Endothelial cell of umbilical vein (primary cell): ENCODE measurements around the gene CD276. TPM values are rescaled to one million over a fixed set of nuclear protein-coding genes. Genes with fewer than 3 reads are reported as not detected.

ENCODE experiments used
- BruUV-seq: library from RNA; stranded (reverse); fragments of 400-500 nt; replicated peaks from 2 replicates; lab custom pipeline; 2021; lab: Mats Ljungman, UMichigan
- CTCF ChIA-PET: fragments of 300-600, 350-600 bp; sonication (Branson Sonifier 250); formaldehyde crosslinking; loops from one replicate; lab custom pipeline; 2021; ENCODE audit warnings: antibody characterized with exemption, inconsistent platforms; lab: Charles Lee
- POLR2A ChIA-PET: fragments of 300-600, 350-600 bp; sonication (Branson Sonifier 250); formaldehyde crosslinking; loops from one replicate; lab custom pipeline; 2021; ENCODE audit warnings: antibody characterized with exemption, inconsistent platforms; lab: Charles Lee
- DNase-seq: peaks from one replicate; pipeline ENCODE4 v3.0.0-alpha.2; 2011; ENCODE audit warnings: low read depth, low spot score
- FAIRE-seq: peaks from 2 replicates; lab custom pipeline; 2011; peaks lifted over from hg19 to GRCh38; lab: Jason Lieb, UNC
- H2AFZ ChIP-seq: 2 replicates; pipeline ENCODE4 v1.6.0; 2012; ENCODE audit warnings: low read depth, low read length, control low read depth, inconsistent platforms
- H3K27ac ChIP-seq: 2 replicates; pipeline ENCODE4 v1.5.1; 2011; ENCODE audit warnings: low read depth, mild to moderate bottlenecking, control low read depth, low read length, moderate library complexity; ENCODE audit not compliant: insufficient read depth
- H3K27me3 ChIP-seq, 2 experiments: 2 replicates each; pipeline versions ENCODE4 v1.6.0 to v1.6.1; 2011; ENCODE audit warnings: low read length in 2 of 2, mixed read lengths in 1 of 2; ENCODE audit not compliant: control insufficient read depth in 2 of 2, insufficient read depth in 2 of 2
- H3K36me3 ChIP-seq, 2 experiments: 2 replicates in 1 of 2; 3 replicates in 1 of 2; pipeline ENCODE4 v1.5.1; 2011; ENCODE audit warnings: low read length in 2 of 2, mild to moderate bottlenecking in 1 of 2, moderate library complexity in 1 of 2; ENCODE audit not compliant: control insufficient read depth in 2 of 2, insufficient read depth in 2 of 2; ENCODE audit errors: extremely low read depth in 1 of 2
- H3K4me1 ChIP-seq: 3 replicates; pipeline ENCODE4 v1.5.1; 2011; ENCODE audit warnings: mild to moderate bottlenecking, low read length; ENCODE audit not compliant: control insufficient read depth, insufficient read depth; ENCODE audit errors: extremely low read depth
- H3K4me2 ChIP-seq: 2 replicates; pipeline ENCODE4 v1.6.1; 2011; ENCODE audit warnings: low read length, control low read depth, mixed read lengths; ENCODE audit not compliant: insufficient read depth
- H3K4me3 ChIP-seq, 3 experiments: fragments of 200-600 bp in 1 of 3; sonication (generic), shearing (Covaris generic) in 1 of 3; replicated peaks in 1 of 3; 2 replicates each; pipeline ENCODE4 v1.5.1; 2011 to 2016; ENCODE audit warnings: control low read depth in 3 of 3, low read length in 3 of 3, mild to moderate bottlenecking in 2 of 3, inconsistent platforms in 1 of 3, low read depth in 1 of 3, moderate library complexity in 1 of 3; ENCODE audit not compliant: insufficient read depth in 1 of 3
- H3K79me2 ChIP-seq: 2 replicates; pipeline ENCODE4 v1.6.0; 2012; ENCODE audit warnings: low read length, inconsistent platforms; ENCODE audit not compliant: control insufficient read depth, insufficient read depth
- H3K9ac ChIP-seq: replicated peaks from 2 replicates; pipeline ENCODE3; 2011; ENCODE audit warnings: low read length, control low read depth; ENCODE audit not compliant: insufficient read depth; ENCODE audit errors: extremely low read depth
- H3K9me1 ChIP-seq: replicated peaks from 3 replicates; pipeline ENCODE4 v1.6.0; 2011; ENCODE audit warnings: mild to moderate bottlenecking, low read length; ENCODE audit not compliant: control insufficient read depth, insufficient read depth; ENCODE audit errors: extremely low read depth
- H3K9me3 ChIP-seq: replicated peaks from 2 replicates; pipeline ENCODE4 v1.5.1; 2012; ENCODE audit warnings: low read length, inconsistent platforms; ENCODE audit not compliant: control insufficient read depth, insufficient read depth
- H4K20me1 ChIP-seq: replicated peaks from 2 replicates; pipeline ENCODE3; 2011; ENCODE audit warnings: mild to moderate bottlenecking, low read length; ENCODE audit not compliant: control insufficient read depth, insufficient read depth; ENCODE audit errors: extremely low read depth
- CTCF ChIP-seq, 2 donors: IDR thresholded peaks; 1 replicate in 1 of 2; 2 replicates in 1 of 2; pipeline ENCODE4 v1.5.1; 2011; ENCODE audit warnings: low read length in 2 of 2, mild to moderate bottlenecking in 2 of 2, moderate library complexity in 2 of 2, control low read depth in 1 of 2, inconsistent platforms in 1 of 2, low read depth in 1 of 2; ENCODE audit not compliant: insufficient read depth in 1 of 2; ENCODE audit errors: extremely low read depth in 1 of 2
- MAX ChIP-seq: IDR thresholded peaks from 2 replicates; pipeline ENCODE4 v1.6.1; 2011; ENCODE audit not compliant: insufficient read depth, insufficient read length
- POLR2AphosphoS5 ChIP-seq: IDR thresholded peaks from 2 replicates; pipeline ENCODE4 v1.6.1; 2012; ENCODE audit warnings: low read depth, mild to moderate bottlenecking, control low read depth, low read length, moderate library complexity; ENCODE audit not compliant: insufficient read depth
- dilution Hi-C: fragments of 300-500 bp; cut with MboI; formaldehyde crosslinking; loops from one replicate; pipeline ENCODE4 v1.15.0; 2019; ENCODE audit warnings: low sequenced_read_pairs; ENCODE audit not compliant: extremely low pct_ligation_motif_present
- intact Hi-C: fragments of 100-400 bp; cut with micrococcal nuclease; formaldehyde crosslinking; loops from one replicate; pipeline ENCODE4 v1.10.0; 2022
- polyA plus RNA-seq, 4 experiments: library from polyadenylated mRNA; depleted of rRNA in 3 of 4; stranded (reverse) in 3 of 4; unstranded in 1 of 4; fragments of >200 nt; gene quantifications; 2 replicates each; pipeline versions ENCODE4 v1.2.1 to v1.2.3, GENCODE V29; 2011 to 2012; ENCODE audit warnings: missing spikeins in 1 of 4
- total RNA-seq: library from RNA; stranded (reverse); gene quantifications from 2 replicates; pipeline ENCODE4 v1.2.3, GENCODE V29; 2021

Gene CD276
- total and polyA plus RNA-seq, 2 donors (not counting 3 experiments of a cell fraction or from before 2014, with no cell fraction given), result 73.6 to 85.7 TPM

- Histone ChIP-seq H3K4me2 (no peak overlapping the region), H3K27me3 (peaks cover 4 to 10% of the 10 kb centered on the region in 2 experiments), H3K9me1 (no peaks in the 10 kb centered on the region), H3K9ac (no peak overlapping the region), H3K4me1 (no peaks in the 10 kb centered on the region), H3K9me3 (no peaks in the 10 kb centered on the region), H3K79me2 (no peaks in the 10 kb centered on the region), H4K20me1 (no peaks in the 10 kb centered on the region), H2AFZ (no peak overlapping the region), H3K4me3 (no peak overlapping the region), H3K27ac (no peak overlapping the region), H3K36me3 (no peaks in the 10 kb centered on the region)
- intact Hi-C loops, result no loop called here
- ChIA-PET CTCF (no interaction called here), POLR2A (no interaction called here)
- dilution Hi-C loops, result no loop called here
- no TSS peak for BruUV-seq
- TF ChIP-seq MAX (no peak), POLR2AphosphoS5 (no peak)
- DNase-seq, result no peak
- no peak for FAIRE-seq
Observed at GRCh38 chr15:73655724-73656123, 28.5 kb upstream of the CD276 start.

- ChIA-PET POLR2A (no interaction called here), CTCF (interaction anchor here (1.3 kb wide), 1 partner anchor 19 kb away, joined by 3 read pairs; no protein-coding TSS in a partner anchor)
- FAIRE-seq (no peak), DNase-seq (no peak)
- Histone ChIP-seq H3K27me3 (peaks cover 6 to 9% of the 10 kb centered on the region in 2 experiments), H3K79me2 (no peaks in the 10 kb centered on the region), H3K4me1 (no peaks in the 10 kb centered on the region), H3K27ac (no peak overlapping the region), H4K20me1 (no peaks in the 10 kb centered on the region), H3K9me1 (no peaks in the 10 kb centered on the region), H3K36me3 (no peaks in the 10 kb centered on the region), H3K9me3 (no peaks in the 10 kb centered on the region), H3K4me3 (no peak overlapping the region), H3K4me2 (no peak overlapping the region), H3K9ac (no peak overlapping the region), H2AFZ (no peak overlapping the region)
- TF ChIP-seq MAX, result no peak
- no peak for TF ChIP-seq CTCF (IDR thresholded peaks at IDR 0.05; ENCODE audit: extremely low read depth in 1 of 2, insufficient read depth in 1 of 2, low read depth in 1 of 2, low read length in 2 of 2)
- dilution Hi-C loops, result no loop called here
- BruUV-seq, result no TSS peak
- intact Hi-C loops, result no loop called here
Observed at GRCh38 chr15:73658645-73659044, 25.5 kb upstream of the CD276 start.
